Activated CD4-positive, CD25-positive, alpha-beta regulatory T cell (primary cell): ENCODE measurements around the gene OR51S1.
"Not testable (repeated sequence)": the region's sequence is repeated elsewhere in the genome, so short reads cannot be mapped to it uniquely, and the experiment has no call there.

Source experiments
- DNase-seq, 4 experiments: peaks; one replicate each; lab custom pipeline; 2025; lab: John Stamatoyannopoulos, UW

Gene OR51S1, protein sequence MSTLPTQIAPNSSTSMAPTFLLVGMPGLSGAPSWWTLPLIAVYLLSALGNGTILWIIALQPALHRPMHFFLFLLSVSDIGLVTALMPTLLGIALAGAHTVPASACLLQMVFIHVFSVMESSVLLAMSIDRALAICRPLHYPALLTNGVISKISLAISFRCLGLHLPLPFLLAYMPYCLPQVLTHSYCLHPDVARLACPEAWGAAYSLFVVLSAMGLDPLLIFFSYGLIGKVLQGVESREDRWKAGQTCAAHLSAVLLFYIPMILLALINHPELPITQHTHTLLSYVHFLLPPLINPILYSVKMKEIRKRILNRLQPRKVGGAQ

DNA sequence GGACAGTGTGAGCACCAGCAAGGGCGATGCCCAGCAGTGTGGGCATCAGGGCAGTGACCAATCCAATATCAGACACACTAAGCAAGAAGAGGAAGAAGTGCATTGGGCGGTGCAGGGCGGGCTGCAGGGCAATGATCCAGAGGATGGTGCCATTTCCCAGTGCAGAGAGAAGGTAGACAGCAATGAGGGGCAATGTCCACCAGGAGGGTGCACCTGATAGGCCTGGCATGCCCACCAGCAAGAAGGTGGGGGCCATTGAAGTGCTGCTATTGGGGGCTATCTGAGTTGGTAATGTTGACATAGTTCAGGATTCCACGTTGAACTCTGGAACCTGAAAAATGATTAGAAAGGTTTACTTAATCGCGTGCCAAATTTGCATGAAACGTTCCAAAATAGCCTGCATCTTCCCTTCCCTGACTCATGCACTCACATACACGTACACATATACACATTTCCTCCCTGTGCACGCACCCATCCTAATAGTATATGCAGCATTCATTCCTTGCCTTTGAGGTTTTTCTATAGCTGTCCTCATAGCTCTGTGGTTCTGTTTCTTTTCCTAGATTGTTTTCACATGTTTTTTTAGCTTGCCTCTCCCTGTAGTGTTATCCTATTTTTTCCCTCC, at the start of gene OR51S1:
Gene OR51S1, minus strand, starts transcription at position 301 of the 625 bp plus-strand sequence. Its CDS starts 0 bp downstream, at position 301.
- no peak for DNase-seq

DNA sequence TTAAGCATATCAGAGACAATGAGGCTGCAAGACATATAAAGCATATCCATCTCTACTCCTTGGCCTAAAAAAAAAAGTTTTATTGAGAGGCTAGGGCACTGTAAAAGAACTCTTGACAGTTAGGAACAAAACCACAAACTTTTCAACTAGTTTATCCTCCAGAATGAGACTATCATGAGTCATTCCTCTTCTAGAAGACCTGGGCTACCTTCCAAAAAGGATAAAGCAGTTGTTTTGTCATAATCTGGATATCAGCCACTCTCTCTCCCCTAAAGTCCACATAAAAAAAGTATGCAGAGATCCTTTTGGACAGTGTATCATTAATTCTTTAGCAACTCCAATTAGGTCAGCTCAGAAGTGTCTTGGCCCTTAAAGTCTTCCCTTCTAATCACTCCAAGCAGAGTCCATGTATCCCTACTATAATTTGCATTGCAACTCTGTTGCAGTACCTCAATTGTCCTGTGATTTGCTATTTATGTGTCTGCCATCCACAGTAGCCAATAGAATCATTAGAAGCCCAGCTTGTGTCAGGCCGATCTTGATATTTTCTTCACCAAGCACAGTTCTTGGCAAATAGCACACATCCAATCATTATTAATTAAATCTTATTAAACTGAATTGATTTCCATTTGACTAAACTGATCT, 43.1 kb upstream of the OR51S1 start:
- DNase-seq, result no peak

DNA sequence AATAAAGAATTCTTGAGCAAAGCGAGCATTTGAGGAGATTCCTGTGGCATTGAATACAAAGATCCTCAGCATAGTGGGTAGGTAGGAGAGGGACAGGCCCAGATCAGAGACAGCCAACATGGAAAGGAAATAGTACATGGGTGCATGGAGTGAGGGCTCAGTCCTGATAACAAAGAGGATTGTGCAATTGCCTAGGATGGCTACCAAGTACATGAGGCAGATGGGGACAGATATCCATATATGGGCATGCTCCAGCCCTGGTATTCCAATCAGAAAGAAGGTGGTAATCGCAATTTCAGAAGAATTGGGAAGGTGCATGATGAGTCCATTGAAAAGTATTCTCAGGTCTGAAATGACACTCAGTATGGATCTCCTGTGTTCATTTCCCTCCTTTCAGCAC, 41.3 kb upstream of the OR51S1 start:
- DNase-seq, result no peak

DNA sequence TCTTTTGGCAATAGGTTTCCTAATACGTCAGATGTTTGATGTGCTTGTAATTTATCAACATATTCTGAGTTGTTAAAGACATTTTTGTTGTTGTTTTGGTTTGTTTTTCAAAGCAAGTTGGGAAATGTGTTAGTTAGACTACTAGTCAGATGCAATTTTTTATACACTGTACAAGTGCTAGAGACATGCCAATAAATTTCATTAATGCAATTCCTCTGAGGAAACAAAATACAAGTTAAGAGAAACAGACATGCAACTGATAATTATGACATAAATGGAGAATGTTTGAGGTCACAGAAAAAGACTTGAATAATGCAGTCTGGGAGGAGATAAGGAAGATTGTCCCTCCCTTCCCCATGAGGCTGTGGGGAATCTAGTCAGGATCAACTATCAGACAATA, 38.6 kb upstream of the OR51S1 start:
- DNase-seq, result no peak

DNA sequence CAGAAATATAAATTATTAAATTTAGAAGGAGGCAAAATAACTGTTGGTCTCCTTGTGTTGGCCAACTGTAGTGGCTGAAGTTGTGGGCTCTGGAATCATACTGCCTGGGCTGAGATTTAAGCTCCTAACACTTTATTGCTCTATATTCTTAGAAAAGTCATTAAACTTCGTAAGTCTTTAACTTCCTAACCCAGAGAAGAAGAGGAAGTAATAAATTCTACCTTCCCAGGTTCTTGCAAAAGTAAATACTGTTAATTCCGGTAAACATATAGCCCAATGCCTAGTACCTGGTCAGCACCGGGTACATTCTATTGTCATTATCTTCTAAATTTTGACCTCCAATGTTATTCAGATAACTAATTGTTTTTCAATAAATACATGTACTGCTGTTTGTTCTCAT, 37.2 kb upstream of the OR51S1 start:
- no peak for DNase-seq

DNA sequence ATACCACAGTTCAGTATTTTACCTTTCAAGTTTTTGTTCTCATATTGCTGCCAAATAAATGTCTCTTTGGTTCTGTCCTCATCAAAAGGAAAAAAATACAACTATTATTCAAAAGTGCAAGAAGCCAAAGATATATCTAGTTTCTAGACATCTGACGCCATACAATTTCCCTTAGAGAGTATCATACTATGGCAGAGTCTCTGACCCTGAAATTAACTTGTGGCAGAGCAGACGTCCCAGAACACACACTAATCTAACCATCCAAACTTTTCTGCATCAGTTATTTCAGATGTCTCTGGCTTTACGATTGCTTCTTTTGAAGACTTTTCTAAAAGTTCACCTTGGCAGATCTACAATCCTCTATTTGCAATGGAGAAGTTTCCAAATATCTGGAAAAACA, 35.4 kb upstream of the OR51S1 start:
- no peak for DNase-seq

DNA sequence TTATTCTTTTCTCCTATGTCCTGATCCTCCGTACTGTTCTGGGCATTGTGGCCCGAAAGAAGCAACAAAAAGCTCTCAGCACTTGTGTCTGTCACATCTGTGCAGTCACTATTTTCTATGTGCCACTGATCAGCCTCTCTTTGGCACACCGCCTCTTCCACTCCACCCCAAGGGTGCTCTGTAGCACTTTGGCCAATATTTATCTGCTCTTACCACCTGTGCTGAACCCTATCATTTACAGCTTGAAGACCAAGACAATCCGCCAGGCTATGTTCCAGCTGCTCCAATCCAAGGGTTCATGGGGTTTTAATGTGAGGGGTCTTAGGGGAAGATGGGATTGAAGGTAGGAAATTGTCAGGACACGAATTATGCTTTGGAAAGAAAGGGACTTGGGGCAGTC, 33.5 kb upstream of the OR51S1 start:
- no peak for DNase-seq

DNA sequence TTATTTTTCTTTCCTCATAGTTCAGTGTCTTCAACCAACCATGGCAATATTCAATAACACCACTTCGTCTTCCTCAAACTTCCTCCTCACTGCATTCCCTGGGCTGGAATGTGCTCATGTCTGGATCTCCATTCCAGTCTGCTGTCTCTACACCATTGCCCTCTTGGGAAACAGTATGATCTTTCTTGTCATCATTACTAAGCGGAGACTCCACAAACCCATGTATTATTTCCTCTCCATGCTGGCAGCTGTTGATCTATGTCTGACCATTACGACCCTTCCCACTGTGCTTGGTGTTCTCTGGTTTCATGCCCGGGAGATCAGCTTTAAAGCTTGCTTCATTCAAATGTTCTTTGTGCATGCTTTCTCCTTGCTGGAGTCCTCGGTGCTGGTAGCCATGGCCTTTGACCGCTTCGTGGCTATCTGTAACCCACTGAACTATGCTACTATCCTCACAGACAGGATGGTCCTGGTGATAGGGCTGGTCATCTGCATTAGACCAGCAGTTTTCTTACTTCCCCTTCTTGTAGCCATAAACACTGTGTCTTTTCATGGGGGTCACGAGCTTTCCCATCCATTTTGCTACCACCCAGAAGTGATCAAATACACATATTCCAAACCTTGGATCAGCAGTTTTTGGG, 33.0 kb upstream of the OR51S1 start, which contains the start of gene OR51T1:
Gene OR51T1, plus strand, starts transcription at position 41 of the 641 bp plus-strand sequence. Its CDS starts 0 bp downstream, at position 41.
- no peak for DNase-seq

DNA sequence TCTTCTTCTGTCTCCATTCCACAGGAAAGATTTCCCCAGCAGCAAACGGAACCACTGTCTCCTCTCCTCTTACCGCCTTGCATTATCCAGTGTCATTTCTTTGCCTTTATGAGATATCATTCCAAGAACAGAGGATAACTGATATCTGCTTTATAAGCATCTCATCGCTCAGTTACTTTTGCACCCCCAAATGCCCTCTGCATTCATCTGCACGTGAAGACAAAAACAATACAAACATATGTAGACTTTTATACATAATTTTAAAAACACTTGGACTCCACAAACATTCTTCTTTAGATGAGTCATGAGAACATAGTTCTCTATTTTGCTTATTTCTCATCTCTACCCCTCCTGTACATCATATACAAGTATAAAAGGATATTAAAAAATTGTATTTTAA, 32.2 kb upstream of the OR51S1 start:
- DNase-seq, result no peak

DNA sequence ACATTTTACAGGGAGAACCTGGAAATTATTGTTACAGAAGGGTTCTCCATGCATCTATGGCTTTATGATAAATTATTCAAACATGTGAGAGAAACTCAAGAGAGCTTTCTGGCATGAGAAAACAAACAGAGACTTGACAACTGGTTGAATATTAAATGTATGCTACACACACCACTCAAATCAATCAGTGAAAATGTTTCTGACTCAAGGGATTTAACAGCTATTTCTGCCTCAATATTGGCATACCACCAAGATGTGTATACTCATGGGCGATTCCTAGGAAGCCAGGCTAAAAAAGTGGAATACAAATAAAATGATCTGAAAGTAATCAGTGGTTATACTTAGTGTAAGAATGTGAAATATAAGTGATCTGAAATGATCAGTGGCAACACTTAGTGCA, 16.8 kb upstream of the OR51S1 start:
- no peak for DNase-seq

DNA sequence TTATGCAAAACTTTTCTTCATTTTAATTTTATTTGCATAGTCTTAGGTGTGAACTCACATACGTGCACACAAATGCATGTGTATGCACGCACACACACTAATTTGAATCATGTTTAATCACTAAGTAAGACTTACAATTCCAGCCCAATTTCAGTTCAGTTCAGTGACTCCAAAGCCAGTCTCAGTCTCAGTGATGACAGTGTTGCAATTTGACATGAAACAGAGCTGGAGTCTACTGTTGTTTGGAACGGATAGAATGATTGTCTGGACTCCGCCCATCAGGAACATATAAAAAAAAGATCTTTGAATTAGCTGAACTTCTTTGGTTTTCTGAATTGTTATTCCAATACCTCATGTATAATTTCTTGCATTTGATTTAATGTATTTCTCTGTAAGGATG, 14.9 kb upstream of the OR51S1 start:
- no peak for DNase-seq

DNA sequence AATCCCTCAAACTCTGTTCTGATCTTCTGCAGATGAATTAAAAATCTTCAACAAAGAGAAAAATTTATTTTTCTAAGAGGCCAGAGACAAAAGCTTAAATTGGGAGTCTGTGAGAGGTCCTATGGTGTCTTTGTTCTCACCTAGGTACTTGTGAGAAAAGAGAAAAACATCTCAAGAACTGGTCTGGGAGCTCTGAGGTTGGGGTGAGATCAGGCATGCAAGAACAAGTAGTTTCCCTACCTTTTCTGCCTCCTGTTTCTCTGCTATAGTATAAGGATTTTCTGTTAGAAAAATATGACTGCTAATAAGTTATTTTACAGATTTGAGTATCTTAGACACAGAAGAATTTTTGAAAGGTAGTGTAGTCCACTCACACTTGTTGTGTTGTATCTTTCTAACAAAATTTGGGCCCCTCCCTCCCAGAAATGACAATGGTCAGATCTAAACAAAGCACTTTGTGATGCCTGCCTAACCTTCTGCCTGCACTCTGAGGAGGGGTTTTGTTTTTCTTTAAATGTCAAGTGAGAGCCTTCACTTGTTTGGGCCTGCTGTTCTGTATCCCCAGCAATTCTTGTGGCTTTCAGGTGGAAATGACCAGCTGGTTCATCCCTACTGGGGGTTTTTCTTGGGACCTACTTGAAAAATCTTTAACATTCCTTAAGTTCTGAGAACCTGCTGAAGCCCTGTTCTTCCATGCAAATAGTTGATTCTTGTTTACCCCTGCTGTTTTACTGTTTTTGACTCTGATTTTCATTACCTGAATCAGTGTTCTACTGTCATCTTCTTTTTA, 13.6 kb upstream of the OR51S1 start:
- no peak for DNase-seq

DNA sequence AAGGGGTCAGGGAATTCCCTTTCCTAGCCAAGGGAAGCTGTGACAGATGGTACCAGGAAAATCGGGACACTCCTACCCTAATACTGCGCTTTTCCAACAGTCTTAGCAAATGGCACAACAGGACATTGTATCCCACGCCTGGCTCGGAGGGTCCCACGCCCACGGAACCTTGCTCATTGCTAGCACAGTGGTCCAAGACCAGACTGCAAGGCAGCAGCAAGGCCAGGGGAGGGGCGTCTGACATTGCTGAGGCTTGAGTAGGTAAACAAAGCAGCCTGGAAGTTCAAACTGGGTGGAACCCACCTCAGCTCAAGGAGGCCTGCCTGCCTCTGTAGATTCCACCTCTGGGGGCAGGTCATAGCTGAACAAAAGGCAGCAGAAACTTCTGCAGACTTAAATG, 5.3 kb upstream of the OR51S1 start:
- DNase-seq, result not testable (repeated sequence)

DNA sequence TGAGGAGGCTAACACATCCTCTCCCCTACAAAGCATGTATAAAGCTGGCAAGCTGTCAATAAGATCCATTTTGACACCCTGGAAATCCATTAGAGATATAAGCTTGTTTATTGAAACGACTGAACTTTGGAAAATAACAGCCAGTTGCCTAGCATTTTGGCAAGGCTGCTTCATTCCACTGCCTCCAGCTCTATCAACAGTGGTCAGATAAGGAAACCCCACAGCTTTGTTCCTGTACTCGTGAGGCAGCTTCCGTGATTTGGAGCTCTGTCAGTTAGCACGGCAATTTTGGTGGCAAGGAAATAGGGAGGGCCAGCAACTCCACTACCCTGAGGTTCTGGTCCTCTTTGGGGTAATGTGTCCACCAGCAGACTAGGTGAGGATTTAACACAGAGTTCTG, 2.0 kb upstream of the OR51S1 start:
- no peak for DNase-seq

DNA sequence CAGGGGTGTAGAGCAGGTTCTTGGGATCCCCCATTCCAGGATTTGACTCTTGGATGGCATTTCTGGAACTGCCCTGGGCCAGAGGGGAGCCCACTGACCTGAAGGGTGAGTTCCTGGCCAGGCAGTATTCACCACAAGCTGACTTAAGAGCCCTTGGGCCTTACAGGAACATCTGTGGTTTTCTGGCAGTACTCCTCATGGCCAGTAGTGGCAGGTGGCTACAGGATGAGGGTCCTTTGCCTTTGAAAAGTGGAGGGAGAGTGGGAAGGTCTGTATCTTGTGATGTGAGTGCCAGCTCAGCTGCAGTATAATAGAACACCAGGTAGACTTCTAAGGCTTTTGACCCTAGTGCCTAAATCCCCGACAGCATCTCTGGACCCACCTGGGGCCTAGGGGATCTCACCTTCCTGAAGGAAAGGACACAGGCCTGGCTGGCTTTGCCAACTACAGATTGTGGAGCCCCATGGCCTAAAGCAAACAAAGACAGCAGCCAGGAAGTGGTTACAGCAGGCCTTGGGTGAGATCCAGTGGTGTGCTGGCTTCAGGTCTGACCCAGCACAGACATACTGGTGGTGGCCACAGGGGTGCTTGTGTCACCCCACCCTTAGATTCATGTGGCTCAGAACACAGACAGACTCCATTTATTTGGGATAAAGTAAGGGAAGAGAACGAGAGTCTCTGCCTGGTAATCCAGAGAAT, 9.0 kb downstream of the OR51S1 start:
- DNase-seq, result no peak

DNA sequence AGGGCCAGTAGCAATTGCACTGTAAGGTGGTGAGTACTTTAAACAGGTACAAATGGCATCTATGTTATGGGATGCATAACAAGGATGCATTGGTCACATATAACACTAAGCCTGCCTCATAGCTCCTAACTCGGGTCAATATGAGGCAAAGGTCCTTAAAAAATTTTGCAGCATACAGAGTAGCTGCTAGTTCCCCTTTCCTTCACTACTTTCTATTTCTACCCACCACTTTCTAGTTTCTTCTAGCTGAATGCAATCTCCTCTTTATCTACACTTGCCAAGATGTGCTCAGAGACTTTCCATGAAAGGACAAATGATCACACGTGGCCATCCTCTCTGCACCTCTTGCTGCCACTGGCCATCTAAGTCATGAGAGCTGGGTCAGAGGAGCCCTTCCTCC, 18.1 kb downstream of the OR51S1 start:
- no peak for DNase-seq

DNA sequence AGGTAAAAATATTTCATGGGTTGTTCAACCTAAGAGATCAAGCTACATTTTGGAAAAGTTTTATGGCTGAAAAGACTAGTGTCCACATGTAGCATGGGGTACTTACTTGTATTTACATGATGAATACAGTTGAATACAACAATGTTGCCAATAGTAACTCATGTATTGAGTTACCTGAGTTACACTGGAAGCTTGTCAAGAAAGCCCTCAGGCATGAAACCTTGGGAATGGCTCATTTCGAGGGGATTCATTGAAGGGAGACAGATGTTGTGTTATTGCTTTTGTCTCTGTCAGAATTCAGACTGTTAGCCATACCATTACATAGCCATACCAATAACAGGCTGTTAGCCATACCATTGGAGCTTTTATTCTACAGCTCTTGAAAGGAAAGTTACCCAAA, 18.7 kb downstream of the OR51S1 start:
- no peak for DNase-seq

DNA sequence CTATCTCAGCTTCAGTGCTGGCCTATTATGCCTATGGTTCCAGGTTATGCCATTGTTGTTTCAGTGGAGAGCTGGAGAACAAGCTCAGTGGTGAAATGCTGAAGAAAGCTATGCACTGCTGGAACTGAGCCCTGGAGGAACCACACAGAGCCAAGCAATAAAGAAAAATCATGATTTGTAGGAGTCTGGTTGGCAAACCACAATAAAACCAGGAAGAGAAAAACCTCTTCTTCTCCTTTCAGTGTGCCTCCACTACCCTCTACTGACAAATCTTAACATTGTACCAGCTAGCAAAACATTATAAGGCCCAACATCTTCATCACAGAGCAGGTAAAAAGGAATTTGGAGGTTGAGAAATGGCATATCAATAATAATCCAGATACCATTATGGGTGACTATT, 22.6 kb downstream of the OR51S1 start:
- no peak for DNase-seq

DNA sequence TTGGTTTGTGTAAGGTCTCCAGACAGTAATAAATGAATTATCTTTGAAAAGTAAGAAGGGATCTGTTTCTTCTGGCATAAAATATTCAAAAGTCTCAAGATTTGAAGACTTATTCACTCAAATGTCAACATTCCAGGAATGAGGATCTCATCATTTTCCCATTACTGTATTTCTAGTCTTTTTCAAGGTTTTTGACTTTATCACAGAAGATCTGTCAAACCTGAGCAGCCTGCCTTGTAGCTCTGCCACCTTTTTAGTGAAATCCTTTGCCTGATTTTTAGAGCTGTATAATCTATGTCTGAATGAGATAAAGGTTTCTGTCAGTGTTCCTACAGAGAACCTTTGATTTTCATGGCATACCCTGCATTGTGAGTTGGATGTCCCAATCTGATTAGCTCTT, 23.9 kb downstream of the OR51S1 start:
- no peak for DNase-seq

DNA sequence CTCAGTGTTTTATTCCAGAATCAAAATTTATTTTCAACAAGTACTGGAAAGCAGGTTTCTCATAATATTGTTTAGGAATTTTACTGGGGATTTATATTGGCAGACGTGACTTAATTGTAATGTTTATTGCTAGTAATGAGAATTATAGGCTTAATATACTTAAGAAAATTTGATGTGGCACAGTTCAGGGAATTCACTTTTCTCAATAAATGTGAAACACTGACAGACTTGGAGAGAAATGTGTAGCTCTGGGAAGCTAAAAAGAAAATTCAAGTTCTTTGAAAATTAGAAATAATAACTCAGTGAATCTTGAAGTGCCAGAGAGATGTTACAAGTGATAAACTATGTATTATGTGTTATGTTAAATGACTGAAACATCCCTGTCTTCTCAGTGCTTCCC, 28.0 kb downstream of the OR51S1 start, which contains the start of gene OR51F2:
Gene OR51F2, plus strand, starts transcription at position 301 of the 400 bp plus-strand sequence. CDS start 101 bp downstream, outside the sequence.
- DNase-seq, result no peak

DNA sequence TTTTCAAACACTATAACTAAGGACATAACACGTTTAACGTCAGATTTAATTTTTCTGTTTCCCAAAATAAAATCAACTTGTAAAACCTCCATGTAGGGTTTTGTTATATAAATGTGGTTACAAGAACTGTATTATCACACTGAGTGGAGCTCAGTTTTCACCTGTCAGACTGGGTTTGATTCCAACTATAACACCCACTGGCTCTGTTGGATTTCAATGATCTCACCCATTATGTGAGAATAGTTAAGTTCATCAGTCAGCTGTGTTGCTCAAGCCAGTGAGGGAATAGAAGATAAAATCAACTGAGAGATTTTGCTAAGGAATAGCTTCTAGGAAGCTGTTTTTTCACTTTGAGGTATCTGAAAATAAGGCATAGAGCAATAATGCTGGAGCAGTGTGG, 39.8 kb downstream of the OR51S1 start:
- no peak for DNase-seq
